ENCODE measurements around the gene LRRC51.

- TF ChIP-seq POLR2A (IDR thresholded peaks at IDR 0.05) (no peak), CTCF (IDR thresholded peaks at IDR 0.05) (peak in 1 of 3 experiments; percentile 0)
Measured at GRCh38 chr11:72112978-72113808, 32.5 kb downstream of the LRRC51 start.

All from testis (tissue), 2 donors.